HL-60 (cell line): ENCODE data around the gene NCAPG2.

Experiments used
- DNase-seq, 2 experiments: peaks; one replicate each; pipeline ENCODE4 v3.0.0-alpha.2; 2010 to 2020; ENCODE audit warnings: low read depth in 1 of 2, low spot score in 1 of 2
- H3K27ac ChIP-seq: fragments of 250-450 bp; sonication (Bioruptor Pico); replicated peaks from 2 replicates; pipeline ENCODE4 v1.5.1; 2020; ENCODE audit warnings: mild to moderate bottlenecking, moderate library complexity
- H3K27me3 ChIP-seq: fragments of 250-450 bp; sonication (Bioruptor Pico); 2 replicates; pipeline ENCODE4 v1.5.1; 2021; ENCODE audit warnings: mild to moderate bottlenecking, moderate library complexity; ENCODE audit not compliant: insufficient read depth, poor library complexity, severe bottlenecking
- H3K4me3 ChIP-seq: replicated peaks from 2 replicates; pipeline ENCODE4 v1.5.1; 2011; ENCODE audit warnings: mild to moderate bottlenecking, control low read depth, low read length; ENCODE audit not compliant: insufficient read depth
- CTCF ChIP-seq: IDR thresholded peaks from one replicate; pipeline ENCODE4 v1.5.1; 2011; ENCODE audit warnings: low read length, control low read depth, inconsistent platforms; ENCODE audit not compliant: insufficient read depth
- GABPA ChIP-seq: IDR thresholded peaks from 2 replicates; pipeline ENCODE4 v1.6.1; 2012; ENCODE audit warnings: low read depth
- POLR2AphosphoS5 ChIP-seq: IDR thresholded peaks from 2 replicates; pipeline ENCODE4 v1.6.1; 2012; ENCODE audit warnings: low read depth
- REST ChIP-seq: IDR thresholded peaks from 2 replicates; pipeline ENCODE4 v1.6.1; 2012; ENCODE audit warnings: low read depth; ENCODE audit not compliant: insufficient replicate concordance
- SPI1 ChIP-seq: IDR thresholded peaks from 2 replicates; pipeline ENCODE4 v1.6.1; 2012; ENCODE audit warnings: low read depth, mild to moderate bottlenecking, borderline replicate concordance

The NCAPG2 gene

GRCh38 chr7:158613481-158613880 lies 91.1 kb downstream of the NCAPG2 start:
- Histone ChIP-seq H3K4me3 (no peak overlapping the region), H3K27ac (no peak overlapping the region), H3K27me3 (no peaks in the 10 kb centered on the region)
- DNase-seq = no peak
- no peak for TF ChIP-seq POLR2AphosphoS5

GRCh38 chr7:158612546-158612945 lies 92.1 kb downstream of the NCAPG2 start:
- Histone ChIP-seq H3K4me3 (no peak overlapping the region), H3K27ac (no peak overlapping the region), H3K27me3 (no peaks in the 10 kb centered on the region)
- DNase-seq = no peak
- no peak for TF ChIP-seq SPI1
- no peak for TF ChIP-seq GABPA
- no peak for TF ChIP-seq POLR2AphosphoS5
- no peak for TF ChIP-seq CTCF
- TF ChIP-seq REST = no peak

GRCh38 chr7:158611541-158611940 lies 93.1 kb downstream of the NCAPG2 start:
- TF ChIP-seq GABPA (no peak), POLR2AphosphoS5 (no peak), SPI1 (no peak), REST (no peak), CTCF (no peak)
- H3K27me3 ChIP-seq = no peaks in the 10 kb centered on the region
- no peak overlapping the region for H3K4me3 ChIP-seq
- no peak for DNase-seq
- H3K27ac ChIP-seq = no peak overlapping the region

DNA sequence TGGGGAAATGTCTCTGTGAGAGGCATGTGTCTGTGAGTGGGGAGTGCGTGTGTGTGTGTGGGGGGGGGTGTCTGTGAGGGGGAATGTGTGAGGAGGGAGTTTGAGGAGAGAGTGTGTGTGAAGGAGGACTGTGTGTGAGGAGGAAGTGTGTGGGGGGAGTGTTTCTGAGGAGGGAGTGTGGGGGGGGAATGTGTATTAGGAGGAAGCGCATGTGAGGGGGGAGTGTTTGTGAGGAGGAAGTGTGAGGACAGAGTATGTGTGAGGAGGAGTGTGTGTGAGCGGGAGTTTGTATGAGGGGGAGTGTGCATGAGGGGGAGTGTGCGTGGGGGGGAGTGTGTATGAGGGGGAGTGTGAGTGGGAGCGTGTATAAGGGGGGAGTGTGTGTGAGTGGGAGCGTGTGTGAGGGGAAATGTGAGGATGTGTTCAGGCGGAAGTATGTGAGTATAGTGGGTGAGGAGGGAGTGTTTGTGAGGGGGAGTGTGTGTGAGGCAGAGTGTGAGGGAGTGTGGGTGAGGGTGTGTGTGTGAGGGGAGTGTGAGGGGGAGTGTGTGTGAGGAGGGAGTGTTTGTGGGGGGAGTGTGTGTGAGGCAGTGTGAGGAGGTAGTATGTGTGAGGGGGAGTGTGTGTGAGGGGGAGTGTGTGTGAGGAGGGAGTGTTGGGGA lies 95.2 kb downstream of the NCAPG2 start:
- TF ChIP-seq POLR2AphosphoS5 (no peak), SPI1 (peak; percentile 61; the same call in 1 of the 2 replicates)
- no peaks in the 10 kb centered on the region for H3K27me3 ChIP-seq
- H3K4me3 ChIP-seq = no peak overlapping the region
- peak; percentile 52 to 63 for DNase-seq
- no peak overlapping the region for H3K27ac ChIP-seq

- no peak for DNase-seq
- no peaks in the 10 kb centered on the region for H3K27me3 ChIP-seq
- no peak for TF ChIP-seq SPI1
- TF ChIP-seq CTCF = no peak
- no peak for TF ChIP-seq POLR2AphosphoS5
- no peak for TF ChIP-seq REST
- TF ChIP-seq GABPA = no peak
- H3K27ac ChIP-seq = no peak overlapping the region
- H3K4me3 ChIP-seq = no peak overlapping the region
Measured at GRCh38 chr7:158607563-158607962, 97.0 kb downstream of the NCAPG2 start.
